Body of pancreas (tissue), 4 donors: ENCODE data around the gene THPO. TPM values are rescaled to one million over a fixed set of nuclear protein-coding genes. Genes with fewer than 3 reads are reported as not detected.

Experiments used
- ATAC-seq: fragments of 150-250 bp; one replicate; pipeline ENCODE4 v1.9.1; 2016
- DNase-seq, 4 donors: peaks; one replicate each; pipeline ENCODE4 v3.0.0-alpha.2; 2019
- H3K27ac ChIP-seq, 4 donors: fragments of 200-600 bp; sonication (generic); 1 replicate in 3 of 4; 2 replicates in 1 of 4; pipeline versions ENCODE4 v1.5.1 to v1.6.1; 2016 to 2019; ENCODE audit warnings: mild to moderate bottlenecking in 1 of 4, mixed read lengths in 1 of 4, moderate library complexity in 1 of 4
- H3K27me3 ChIP-seq, 2 donors: fragments of 200-600 bp; sonication (generic); one replicate each; pipeline ENCODE4 v1.6.0; 2016; ENCODE audit warnings: mild to moderate bottlenecking in 1 of 2
- H3K36me3 ChIP-seq, 2 donors: fragments of 200-600 bp; sonication (generic); replicated peaks in 1 of 2; 2 replicates each; pipeline ENCODE4 v1.5.1; 2016; ENCODE audit warnings: low read depth in 2 of 2; ENCODE audit not compliant: insufficient read depth in 1 of 2
- H3K4me1 ChIP-seq: fragments of 200-600 bp; sonication (generic); one replicate; pipeline ENCODE4 v1.6.0; 2016
- H3K4me3 ChIP-seq, 2 donors: fragments of 200-600 bp; sonication (generic); 1 replicate in 1 of 2; 2 replicates in 1 of 2; pipeline ENCODE4 v1.5.1; 2016 to 2019
- H3K9me3 ChIP-seq, 3 donors: fragments of 200-600 bp; sonication (generic); 1 replicate in 2 of 3; 2 replicates in 1 of 3; pipeline ENCODE4 v1.5.1; 2016
- POLR2A ChIP-seq, 3 donors: fragments of 450-650 bp; IDR thresholded peaks; one replicate each; pipeline ENCODE4 v1.6.1; 2016; ENCODE audit warnings: antibody characterized with exemption in 3 of 3, mild to moderate bottlenecking in 2 of 3
- WGBS, 2 donors: methylation state at CpG; one replicate each; pipeline ENCODE4 v1.1.5; 2017; 5-methylcytosine and 5-hydroxymethylcytosine counted together
- intact Hi-C: fragments of 100-400 bp; cut with DNase I; formaldehyde crosslinking; loops from one replicate; pipeline ENCODE4 v1.15.1; 2023
- total RNA-seq, 2 donors: library from RNA; depleted of rRNA; stranded (reverse); fragments of >200 nt; gene quantifications; one replicate each; pipeline ENCODE4 v1.1.0, GENCODE V29; 2016
- TF ChIP-seq, protein P1 (sequence below), 7 experiments: fragments of 450-650 bp in 4 of 7; fragments of 200-600 bp in 3 of 7; sonication (generic) in 3 of 7; IDR thresholded peaks; one replicate each; pipeline ENCODE4 v1.5.1; 2016 to 2019; ENCODE audit warnings: antibody characterized with exemption in 7 of 7

THPO gene
- total RNA-seq, 2 donors from 2014 or later, result not detected

DNA sequence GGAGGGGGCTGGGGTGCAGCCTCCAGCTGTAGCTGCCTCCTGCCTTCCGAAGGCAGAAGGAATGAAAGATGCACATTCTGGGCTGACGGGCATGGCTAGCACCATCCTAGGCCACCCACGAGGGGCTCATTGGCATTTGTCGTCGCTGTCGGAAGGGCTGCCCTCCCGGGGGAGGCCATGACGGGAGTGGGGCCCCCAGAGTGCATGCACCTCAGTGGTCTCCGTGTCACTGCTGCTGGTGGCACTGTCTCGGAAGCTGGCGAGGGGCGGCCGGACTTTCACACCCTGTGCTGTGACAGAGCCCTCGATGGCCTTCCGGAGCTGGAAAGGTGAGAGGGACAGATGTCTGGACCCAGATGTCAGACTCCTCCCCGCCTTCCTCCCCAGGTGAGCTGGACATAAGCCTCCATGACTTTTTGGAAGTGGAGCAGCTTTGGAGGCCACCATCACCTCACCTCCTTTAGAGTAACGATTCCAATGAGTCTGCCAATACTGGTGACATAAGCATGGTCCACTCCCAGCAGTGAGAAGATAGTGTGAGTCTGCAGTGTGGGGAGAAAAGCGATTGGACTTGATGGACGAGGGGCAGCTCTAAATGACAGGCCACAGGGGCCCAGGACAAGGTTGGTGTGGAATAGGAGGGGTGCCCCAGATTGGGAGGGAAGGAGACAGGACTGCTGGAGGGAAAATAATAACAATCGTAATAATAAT, 31.4 kb downstream of the THPO start:
- no peaks in the 10 kb centered on the region for H3K9me3 ChIP-seq
- intact Hi-C loops, result no loop called here
- no peak overlapping the region for H3K4me3 ChIP-seq
- H3K27ac ChIP-seq, result peak overlapping the region in 1 of 4 donors; percentile 57
- no peaks in the 10 kb centered on the region for H3K36me3 ChIP-seq
- H3K4me1 ChIP-seq, result peaks cover 30% of the 10 kb centered on the region
- DNase-seq (no peak), ATAC-seq (no peak)
- no peaks in the 10 kb centered on the region for H3K27me3 ChIP-seq
- WGBS, 2 donors, result 88 to 91% methylated on average over 13 to 17 of the region's 20 CpGs
- TF ChIP-seq, protein P1, sequence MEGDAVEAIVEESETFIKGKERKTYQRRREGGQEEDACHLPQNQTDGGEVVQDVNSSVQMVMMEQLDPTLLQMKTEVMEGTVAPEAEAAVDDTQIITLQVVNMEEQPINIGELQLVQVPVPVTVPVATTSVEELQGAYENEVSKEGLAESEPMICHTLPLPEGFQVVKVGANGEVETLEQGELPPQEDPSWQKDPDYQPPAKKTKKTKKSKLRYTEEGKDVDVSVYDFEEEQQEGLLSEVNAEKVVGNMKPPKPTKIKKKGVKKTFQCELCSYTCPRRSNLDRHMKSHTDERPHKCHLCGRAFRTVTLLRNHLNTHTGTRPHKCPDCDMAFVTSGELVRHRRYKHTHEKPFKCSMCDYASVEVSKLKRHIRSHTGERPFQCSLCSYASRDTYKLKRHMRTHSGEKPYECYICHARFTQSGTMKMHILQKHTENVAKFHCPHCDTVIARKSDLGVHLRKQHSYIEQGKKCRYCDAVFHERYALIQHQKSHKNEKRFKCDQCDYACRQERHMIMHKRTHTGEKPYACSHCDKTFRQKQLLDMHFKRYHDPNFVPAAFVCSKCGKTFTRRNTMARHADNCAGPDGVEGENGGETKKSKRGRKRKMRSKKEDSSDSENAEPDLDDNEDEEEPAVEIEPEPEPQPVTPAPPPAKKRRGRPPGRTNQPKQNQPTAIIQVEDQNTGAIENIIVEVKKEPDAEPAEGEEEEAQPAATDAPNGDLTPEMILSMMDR (IDR thresholded peaks at IDR 0.05), result no peak
- no peak for TF ChIP-seq POLR2A (IDR thresholded peaks at IDR 0.05)

DNA sequence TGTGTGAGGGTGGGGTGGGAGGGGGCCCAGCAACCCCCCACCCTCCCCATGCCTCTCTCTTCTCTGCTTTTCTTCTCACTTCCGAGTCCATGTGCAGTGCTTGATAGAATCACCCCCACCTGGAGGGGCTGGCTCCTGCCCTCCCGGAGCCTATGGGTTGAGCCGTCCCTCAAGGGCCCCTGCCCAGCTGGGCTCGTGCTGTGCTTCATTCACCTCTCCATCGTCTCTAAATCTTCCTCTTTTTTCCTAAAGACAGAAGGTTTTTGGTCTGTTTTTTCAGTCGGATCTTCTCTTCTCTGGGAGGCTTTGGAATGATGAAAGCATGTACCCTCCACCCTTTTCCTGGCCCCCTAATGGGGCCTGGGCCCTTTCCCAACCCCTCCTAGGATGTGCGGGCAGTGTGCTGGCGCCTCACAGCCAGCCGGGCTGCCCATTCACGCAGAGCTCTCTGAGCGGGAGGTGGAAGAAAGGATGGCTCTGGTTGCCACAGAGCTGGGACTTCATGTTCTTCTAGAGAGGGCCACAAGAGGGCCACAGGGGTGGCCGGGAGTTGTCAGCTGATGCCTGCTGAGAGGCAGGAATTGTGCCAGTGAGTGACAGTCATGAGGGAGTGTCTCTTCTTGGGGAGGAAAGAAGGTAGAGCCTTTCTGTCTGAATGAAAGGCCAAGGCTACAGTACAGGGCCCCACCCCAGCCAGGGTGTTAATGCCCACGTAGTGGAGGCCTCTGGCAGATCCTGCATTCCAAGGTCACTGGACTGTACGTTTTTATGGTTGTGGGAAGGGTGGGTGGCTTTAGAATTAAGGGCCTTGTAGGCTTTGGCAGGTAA, 32.5 kb downstream of the THPO start:
- intact Hi-C loops, result no loop called here
- DNase-seq (peak; percentile 60 to 75 (median 67)), ATAC-seq (peak; percentile 60)
- Histone ChIP-seq H3K36me3 (no peaks in the 10 kb centered on the region), H3K27ac (peak overlapping the region in 3 of 4 donors; percentile 18 to 65 (median 57)), H3K9me3 (no peaks in the 10 kb centered on the region), H3K4me1 (peaks cover 23% of the 10 kb centered on the region), H3K4me3 (no peak overlapping the region), H3K27me3 (no peaks in the 10 kb centered on the region)
- TF ChIP-seq POLR2A (IDR thresholded peaks at IDR 0.05), result no peak
- TF ChIP-seq, protein P1 (IDR thresholded peaks at IDR 0.05), result peak; percentile 6 to 46 (median 44)
- 48% methylated on average over 14 of the region's 14 CpGs for WGBS, 2 donors

DNA sequence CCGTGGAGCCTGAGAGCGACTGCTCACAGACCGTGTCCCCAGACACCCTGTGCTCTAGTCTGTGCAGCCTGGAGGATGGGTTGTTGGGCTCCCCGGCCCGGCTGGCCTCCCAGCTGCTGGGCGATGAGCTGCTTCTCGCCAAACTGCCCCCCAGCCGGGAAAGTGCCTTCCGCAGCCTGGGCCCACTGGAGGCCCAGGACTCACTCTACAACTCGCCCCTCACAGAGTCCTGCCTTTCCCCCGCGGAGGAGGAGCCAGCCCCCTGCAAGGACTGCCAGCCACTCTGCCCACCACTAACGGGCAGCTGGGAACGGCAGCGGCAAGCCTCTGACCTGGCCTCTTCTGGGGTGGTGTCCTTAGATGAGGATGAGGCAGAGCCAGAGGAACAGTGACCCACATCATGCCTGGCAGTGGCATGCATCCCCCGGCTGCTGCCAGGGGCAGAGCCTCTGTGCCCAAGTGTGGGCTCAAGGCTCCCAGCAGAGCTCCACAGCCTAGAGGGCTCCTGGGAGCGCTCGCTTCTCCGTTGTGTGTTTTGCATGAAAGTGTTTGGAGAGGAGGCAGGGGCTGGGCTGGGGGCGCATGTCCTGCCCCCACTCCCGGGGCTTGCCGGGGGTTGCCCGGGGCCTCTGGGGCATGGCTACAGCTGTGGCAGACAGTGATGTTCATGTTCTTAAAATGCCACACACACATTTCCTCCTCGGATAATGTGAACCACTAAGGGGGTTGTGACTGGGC, 33.3 kb downstream of the THPO start:
- TF ChIP-seq, protein P1 (IDR thresholded peaks at IDR 0.05), result no peak
- TF ChIP-seq POLR2A (IDR thresholded peaks at IDR 0.05), result no peak
- H3K27me3 ChIP-seq, result no peaks in the 10 kb centered on the region
- DNase-seq (no peak), ATAC-seq (no peak)
- 86 to 92% methylated on average over 2 to 21 of the region's 24 CpGs for WGBS, 2 donors
- H3K4me3 ChIP-seq, result no peak overlapping the region
- intact Hi-C loops, result no loop called here
- no peak overlapping the region for H3K27ac ChIP-seq
- no peaks in the 10 kb centered on the region for H3K9me3 ChIP-seq
- H3K4me1 ChIP-seq, result peaks cover 17% of the 10 kb centered on the region
- H3K36me3 ChIP-seq, result no peaks in the 10 kb centered on the region

DNA sequence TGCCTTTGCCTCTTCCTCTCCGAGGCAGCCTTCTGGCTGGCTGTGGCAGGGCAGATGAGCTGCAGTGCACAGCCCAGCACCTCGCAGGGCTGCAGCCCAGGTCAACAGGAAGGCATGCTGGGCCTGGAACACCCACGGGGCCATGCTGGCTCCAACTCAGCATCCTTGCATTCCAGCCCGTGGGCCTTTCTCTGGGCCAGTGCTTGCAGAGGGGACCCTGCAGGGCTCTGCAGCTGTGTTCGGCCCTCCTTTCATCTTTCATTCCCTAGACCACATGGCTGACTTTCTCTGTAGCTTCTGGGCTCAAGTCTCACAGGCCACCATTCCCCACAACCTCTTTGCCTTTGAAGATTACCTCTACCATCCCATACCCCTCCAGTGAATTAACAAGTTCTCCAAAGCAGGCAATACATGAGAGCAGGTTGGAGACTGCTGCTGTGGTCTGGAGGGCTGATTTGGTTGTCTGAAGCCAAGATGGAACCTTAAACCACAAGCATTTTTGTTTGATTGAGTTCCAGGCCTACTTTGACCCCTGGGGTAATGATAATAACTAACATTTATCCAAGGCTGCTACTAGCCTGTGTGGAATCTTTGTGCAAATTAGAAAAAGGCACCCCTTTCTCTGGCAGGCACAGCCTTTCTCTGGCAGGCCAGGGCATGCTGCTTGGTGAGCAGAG, 34.7 kb downstream of the THPO start:
- Histone ChIP-seq H3K27me3 (no peaks in the 10 kb centered on the region), H3K9me3 (no peaks in the 10 kb centered on the region), H3K36me3 (no peaks in the 10 kb centered on the region), H3K4me1 (peaks cover 17% of the 10 kb centered on the region), H3K4me3 (no peak overlapping the region), H3K27ac (no peak overlapping the region)
- WGBS, 2 donors, result 87 to 88% methylated on average over 5 of the region's 5 CpGs
- TF ChIP-seq, protein P1 (IDR thresholded peaks at IDR 0.05), result no peak
- no peak for TF ChIP-seq POLR2A (IDR thresholded peaks at IDR 0.05)
- intact Hi-C loops, result no loop called here
- ATAC-seq, result no peak
- no peak for DNase-seq
